Activated T-helper 1 cell treated with anti-CD3 and anti-CD28 coated beads, Interleukin-12 subunit alpha, Interleukin-12 subunit beta, Interleukin-2, Interleukin-4 antibody, amounts not matched to agents 30 ng/mL and 10 ng/mL and 1 ng/mL, durations not matched to agents 14 hours and 24 hours and 36 hours (primary cell): ENCODE results near the gene TOGARAM1. TPM values are rescaled to one million over a fixed set of nuclear protein-coding genes. Genes with fewer than 3 reads are reported as not detected.

ENCODE experiments used
- DNase-seq: peaks from one replicate; pipeline ENCODE4 v3.0.0; 2021; ENCODE audit warnings: low spot score
- H3K27ac Mint-ChIP-seq: one replicate; pipeline ENCODE4 v1.8.0; 2021; ENCODE audit warnings: mild to moderate bottlenecking, mixed read lengths
- H3K27me3 Mint-ChIP-seq: one replicate; pipeline ENCODE4 v1.8.0; 2022; ENCODE audit warnings: mild to moderate bottlenecking, moderate library complexity, mixed read lengths; ENCODE audit not compliant: insufficient read depth
- H3K36me3 Mint-ChIP-seq: one replicate; pipeline ENCODE4 v1.8.0; 2021; ENCODE audit warnings: low read depth, mixed read lengths
- H3K4me1 Mint-ChIP-seq: one replicate; pipeline ENCODE4 v1.8.0; 2021; ENCODE audit warnings: low read depth, mixed read lengths
- H3K4me3 Mint-ChIP-seq: one replicate; pipeline ENCODE4 v1.8.0; 2021; ENCODE audit warnings: mild to moderate bottlenecking, moderate library complexity, mixed read lengths
- H3K9me3 Mint-ChIP-seq: one replicate; pipeline ENCODE4 v1.8.0; 2021; ENCODE audit warnings: mixed read lengths
- intact Hi-C: fragments of 100-400 bp; cut with micrococcal nuclease; formaldehyde crosslinking; loops from one replicate; pipeline ENCODE4 v1.15.1; 2024
- total RNA-seq: library from RNA; stranded (reverse); gene quantifications from 2 replicates; pipeline ENCODE4 v1.2.3, GENCODE V29; 2022

Gene TOGARAM1
- total RNA-seq, 1 donor from 2014 or later, result 9.3 TPM

DNA sequence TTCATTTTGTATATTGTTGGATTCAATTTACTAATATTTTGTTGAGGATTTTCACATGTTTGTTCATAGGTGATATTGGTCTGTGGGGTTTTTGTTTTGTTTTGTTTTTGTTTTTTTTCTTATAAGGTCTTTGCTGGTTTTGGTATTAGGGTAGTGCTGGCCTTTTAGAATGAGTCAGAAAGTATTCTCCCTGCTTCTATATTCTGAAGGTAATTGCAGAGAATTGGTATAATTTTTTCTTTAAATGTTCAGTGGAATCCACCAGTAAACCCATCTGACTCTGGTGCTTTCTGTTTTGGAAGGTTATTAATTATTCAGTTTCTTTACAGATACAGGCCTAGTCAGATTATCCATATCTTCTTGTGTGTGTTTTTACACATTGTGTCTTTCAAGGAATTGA is 8.9 kb downstream of the TOGARAM1 start:
- H3K4me1 Mint-ChIP-seq, result peaks cover 71% of the 10 kb centered on the region
- intact Hi-C loops, result loop anchor here (1.0 kb wide), 1 partner anchor 8 kb away; no protein-coding TSS in a partner anchor
- DNase-seq, result no peak
- H3K36me3 Mint-ChIP-seq, result peaks cover 34% of the 10 kb centered on the region
- no peak overlapping the region for H3K27ac Mint-ChIP-seq
- no peak overlapping the region for H3K4me3 Mint-ChIP-seq
- peaks cover 14% of the 10 kb centered on the region for H3K9me3 Mint-ChIP-seq
- H3K27me3 Mint-ChIP-seq, result no peaks in the 10 kb centered on the region

- Mint-ChIP-seq H3K9me3 (peaks cover 14% of the 10 kb centered on the region), H3K27ac (no peak overlapping the region), H3K27me3 (no peaks in the 10 kb centered on the region), H3K4me1 (peaks cover 71% of the 10 kb centered on the region), H3K4me3 (no peak overlapping the region), H3K36me3 (peaks cover 37% of the 10 kb centered on the region)
- DNase-seq, result no peak
- intact Hi-C loops, result loop anchor here (1.0 kb wide), 1 partner anchor 8 kb away; no protein-coding TSS in a partner anchor
Measured at GRCh38 chr14:44971459-44971858, 9.5 kb downstream of the TOGARAM1 start.

- DNase-seq, result no peak
- peaks cover 26% of the 10 kb centered on the region for H3K4me1 Mint-ChIP-seq
- intact Hi-C loops, result no loop called here
- no peak overlapping the region for H3K4me3 Mint-ChIP-seq
- H3K36me3 Mint-ChIP-seq, result peaks cover 2% of the 10 kb centered on the region
- no peak overlapping the region for H3K27ac Mint-ChIP-seq
- no peaks in the 10 kb centered on the region for H3K27me3 Mint-ChIP-seq
- H3K9me3 Mint-ChIP-seq, result no peaks in the 10 kb centered on the region
Measured at GRCh38 chr14:44979273-44979672, 17.3 kb downstream of the TOGARAM1 start.

DNA sequence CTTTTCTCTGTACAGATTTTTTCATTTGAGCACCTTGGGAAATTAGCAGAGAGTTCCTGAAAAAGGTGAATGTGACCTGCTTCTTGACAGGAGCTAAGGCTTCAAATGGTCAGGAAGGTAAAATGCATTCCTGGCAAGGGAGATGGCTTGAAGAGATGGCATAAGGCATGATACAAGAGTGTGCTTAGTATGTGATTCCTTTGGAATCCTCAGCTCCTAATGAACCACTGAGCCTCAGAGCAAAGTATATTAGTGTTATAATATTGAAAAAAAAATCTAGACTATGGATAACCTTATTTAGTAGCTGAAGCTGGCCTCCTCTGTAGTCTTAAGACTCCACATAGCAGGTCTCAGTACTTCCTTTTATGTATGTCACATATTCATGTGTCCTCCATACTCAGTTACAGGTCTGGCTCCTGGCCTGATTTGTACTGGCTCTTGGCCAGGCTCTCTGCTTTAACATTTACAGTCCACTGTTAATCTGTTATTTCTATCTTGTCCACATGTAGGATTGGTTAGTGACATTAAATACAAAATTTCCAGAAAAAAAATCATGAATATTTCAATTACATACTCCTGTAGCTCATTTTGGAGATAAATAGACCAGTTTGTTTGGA is 17.9 kb downstream of the TOGARAM1 start:
- peaks cover 22% of the 10 kb centered on the region for H3K4me1 Mint-ChIP-seq
- no peak overlapping the region for H3K4me3 Mint-ChIP-seq
- no peaks in the 10 kb centered on the region for H3K9me3 Mint-ChIP-seq
- peaks cover 2% of the 10 kb centered on the region for H3K36me3 Mint-ChIP-seq
- intact Hi-C loops, result no loop called here
- DNase-seq, result no peak
- no peak overlapping the region for H3K27ac Mint-ChIP-seq
- H3K27me3 Mint-ChIP-seq, result no peaks in the 10 kb centered on the region

DNA sequence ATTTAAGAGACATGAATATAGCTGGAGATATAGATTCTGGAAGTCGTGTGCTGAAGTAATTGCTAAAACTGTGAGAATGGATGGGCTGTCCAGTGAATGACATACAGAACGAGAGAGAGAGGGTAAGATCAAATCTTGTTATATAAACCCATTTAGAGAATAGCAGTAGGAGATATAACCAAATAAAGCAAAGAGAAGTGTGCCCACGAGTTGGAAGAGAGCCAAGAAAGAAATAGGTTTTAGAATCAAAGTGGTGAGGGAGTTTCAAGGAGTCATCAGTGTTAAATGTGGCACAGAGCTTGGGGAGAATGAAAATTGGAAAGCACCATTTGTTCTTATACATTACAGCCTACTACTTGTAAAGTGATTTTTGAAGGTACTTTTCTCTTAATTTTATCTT is 19.2 kb downstream of the TOGARAM1 start:
- H3K4me3 Mint-ChIP-seq, result no peak overlapping the region
- H3K36me3 Mint-ChIP-seq, result peaks cover under 1% of the 10 kb centered on the region
- DNase-seq, result no peak
- H3K27ac Mint-ChIP-seq, result no peak overlapping the region
- peaks cover 22% of the 10 kb centered on the region for H3K4me1 Mint-ChIP-seq
- intact Hi-C loops, result no loop called here
- H3K27me3 Mint-ChIP-seq, result no peaks in the 10 kb centered on the region
- H3K9me3 Mint-ChIP-seq, result no peaks in the 10 kb centered on the region

DNA sequence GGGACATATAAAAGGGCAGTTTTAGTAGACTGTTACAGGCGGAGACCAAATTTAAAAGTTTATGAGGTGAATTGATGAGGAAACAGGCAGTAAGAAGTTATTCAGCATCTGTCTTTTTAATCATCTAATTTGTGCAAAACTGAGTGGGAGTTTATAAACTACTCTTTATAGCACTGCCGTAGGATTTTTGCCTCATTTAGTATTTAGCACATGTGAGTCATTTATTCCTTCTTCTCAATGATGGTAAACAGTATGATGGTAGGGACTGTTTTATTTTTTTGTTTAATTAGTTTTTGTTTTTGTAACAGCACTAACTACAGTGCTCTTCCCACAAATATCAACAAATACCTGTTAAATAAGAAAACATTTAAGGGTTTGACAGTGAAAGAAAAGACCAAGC is 20.6 kb downstream of the TOGARAM1 start:
- Mint-ChIP-seq H3K36me3 (no peaks in the 10 kb centered on the region), H3K4me1 (peaks cover 22% of the 10 kb centered on the region), H3K4me3 (no peak overlapping the region), H3K27ac (peak overlapping the region; percentile 47), H3K9me3 (no peaks in the 10 kb centered on the region), H3K27me3 (no peaks in the 10 kb centered on the region)
- DNase-seq, result no peak
- intact Hi-C loops, result loop anchor here (1.0 kb wide), 1 partner anchor 20 kb away; the partner anchor contains the start of gene TOGARAM1

DNA sequence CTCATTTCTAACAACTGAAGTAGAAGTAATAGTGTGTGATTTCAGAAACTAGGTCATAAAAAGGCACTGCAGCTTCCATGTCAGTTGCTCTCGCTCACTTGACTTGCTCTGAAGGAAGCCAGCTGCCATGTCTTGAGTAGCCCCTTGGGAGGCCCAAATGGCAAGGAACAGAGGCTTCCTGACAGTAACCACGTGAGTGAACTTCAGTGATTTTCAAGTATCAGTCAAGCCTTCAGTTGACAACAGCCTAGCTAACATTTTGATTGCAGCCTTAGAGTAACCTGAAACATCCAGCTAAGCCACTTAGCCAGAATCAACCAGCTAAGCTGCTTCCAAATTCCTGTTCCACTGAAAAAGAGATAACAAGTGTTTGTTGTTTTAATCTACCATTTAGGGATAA is 26.7 kb downstream of the TOGARAM1 start:
- Mint-ChIP-seq H3K4me3 (no peak overlapping the region), H3K9me3 (no peaks in the 10 kb centered on the region), H3K36me3 (peaks cover 1% of the 10 kb centered on the region), H3K4me1 (peaks cover 13% of the 10 kb centered on the region), H3K27me3 (no peaks in the 10 kb centered on the region), H3K27ac (no peak overlapping the region)
- intact Hi-C loops, result no loop called here
- no peak for DNase-seq

DNA sequence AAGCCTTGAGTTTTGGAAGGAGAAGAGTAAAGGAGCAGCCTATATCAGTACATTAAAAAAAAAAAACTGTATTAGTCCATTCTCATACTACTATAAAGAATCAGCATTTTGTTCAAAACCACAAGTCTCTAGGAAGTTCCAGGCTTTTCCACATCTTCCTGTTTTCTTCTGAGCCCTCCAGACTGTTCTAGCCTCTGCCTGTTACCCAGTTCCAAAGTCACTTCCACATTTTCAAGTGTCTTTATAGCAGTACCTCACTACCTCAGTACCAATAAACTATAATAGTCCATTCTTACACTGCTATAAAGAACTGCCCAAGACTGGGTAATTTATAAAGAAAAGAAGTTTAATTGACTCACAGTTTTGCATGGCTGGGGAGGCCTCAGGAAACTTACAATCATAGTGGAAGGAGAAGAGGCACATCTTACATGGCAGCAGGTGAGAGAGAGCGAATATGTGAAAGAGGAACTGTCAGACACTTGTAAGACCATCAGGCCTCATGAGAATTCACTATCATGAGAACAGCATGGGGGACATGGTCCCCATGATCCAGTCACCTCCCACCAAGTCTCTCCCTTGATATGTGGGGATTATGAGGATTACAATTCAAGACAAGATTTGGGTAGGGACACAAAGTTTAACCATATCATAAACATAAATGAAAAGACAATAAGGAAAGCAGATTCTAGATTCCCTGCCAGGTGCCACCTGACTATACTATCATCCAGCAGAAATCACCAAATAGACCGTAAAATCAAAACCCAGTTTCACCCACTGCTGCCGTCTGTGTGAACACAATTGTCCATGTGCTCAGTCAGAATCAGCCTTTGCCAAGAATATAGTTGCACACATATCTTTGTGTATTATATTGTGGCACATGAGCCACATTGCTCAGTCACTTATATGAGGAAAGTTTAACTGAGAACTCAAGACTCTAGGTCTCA is 27.8 kb downstream of the TOGARAM1 start:
- no peak overlapping the region for H3K27ac Mint-ChIP-seq
- no peak overlapping the region for H3K4me3 Mint-ChIP-seq
- intact Hi-C loops, result no loop called here
- peaks cover 1% of the 10 kb centered on the region for H3K36me3 Mint-ChIP-seq
- H3K27me3 Mint-ChIP-seq, result no peaks in the 10 kb centered on the region
- peaks cover 13% of the 10 kb centered on the region for H3K4me1 Mint-ChIP-seq
- no peak for DNase-seq
- no peaks in the 10 kb centered on the region for H3K9me3 Mint-ChIP-seq

DNA sequence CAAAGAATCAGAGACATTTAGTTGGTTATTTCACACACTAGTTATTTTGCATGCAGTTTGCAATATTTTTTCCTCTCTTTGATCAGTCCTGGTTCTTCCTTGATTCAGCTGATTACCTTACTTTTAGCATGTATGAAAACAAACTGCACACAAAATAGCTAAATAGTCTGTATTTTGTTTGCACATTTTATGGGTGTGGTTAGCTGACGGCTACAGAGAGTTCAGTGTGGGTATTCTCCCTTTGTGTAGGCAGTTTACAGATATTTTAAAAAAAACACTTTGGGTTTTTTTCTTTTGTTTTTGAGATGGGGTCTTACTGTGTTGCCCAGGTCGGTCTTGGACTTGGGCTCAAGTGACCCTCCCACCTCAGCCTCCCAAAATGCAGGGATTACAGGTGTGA is 28.5 kb downstream of the TOGARAM1 start:
- no peak overlapping the region for H3K4me3 Mint-ChIP-seq
- intact Hi-C loops, result no loop called here
- DNase-seq, result no peak
- peaks cover 13% of the 10 kb centered on the region for H3K4me1 Mint-ChIP-seq
- H3K27ac Mint-ChIP-seq, result no peak overlapping the region
- no peaks in the 10 kb centered on the region for H3K27me3 Mint-ChIP-seq
- no peaks in the 10 kb centered on the region for H3K9me3 Mint-ChIP-seq
- H3K36me3 Mint-ChIP-seq, result peaks cover 1% of the 10 kb centered on the region

DNA sequence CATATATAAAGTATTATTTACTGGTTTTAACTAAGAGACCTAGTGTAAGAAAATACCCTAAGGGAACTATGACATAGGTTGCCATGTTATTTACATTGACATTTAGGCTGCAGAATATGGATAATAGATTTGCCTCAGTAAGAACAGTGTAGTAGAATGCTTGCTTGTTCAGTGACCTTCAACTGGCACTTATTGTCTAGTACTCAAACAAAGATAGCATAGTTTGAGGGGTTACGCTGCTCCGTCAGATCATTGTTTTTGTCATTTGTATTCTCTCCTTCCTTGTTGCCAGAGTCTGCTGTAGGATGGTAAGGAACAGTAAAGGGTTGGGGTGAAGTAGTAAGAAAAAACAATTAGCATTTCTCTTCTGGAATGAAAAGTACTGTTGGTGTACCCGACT is 33.2 kb downstream of the TOGARAM1 start:
- intact Hi-C loops, result no loop called here
- Mint-ChIP-seq H3K4me1 (peaks cover 5% of the 10 kb centered on the region), H3K27me3 (no peaks in the 10 kb centered on the region), H3K27ac (no peak overlapping the region), H3K4me3 (no peak overlapping the region), H3K9me3 (no peaks in the 10 kb centered on the region), H3K36me3 (peaks cover 14% of the 10 kb centered on the region)
- no peak for DNase-seq

- Mint-ChIP-seq H3K9me3 (no peaks in the 10 kb centered on the region), H3K27ac (no peak overlapping the region), H3K27me3 (no peaks in the 10 kb centered on the region), H3K4me3 (no peak overlapping the region), H3K36me3 (peaks cover 18% of the 10 kb centered on the region), H3K4me1 (no peaks in the 10 kb centered on the region)
- intact Hi-C loops, result no loop called here
- no peak for DNase-seq
Measured at GRCh38 chr14:44995770-44996294, 33.8 kb downstream of the TOGARAM1 start.

DNA sequence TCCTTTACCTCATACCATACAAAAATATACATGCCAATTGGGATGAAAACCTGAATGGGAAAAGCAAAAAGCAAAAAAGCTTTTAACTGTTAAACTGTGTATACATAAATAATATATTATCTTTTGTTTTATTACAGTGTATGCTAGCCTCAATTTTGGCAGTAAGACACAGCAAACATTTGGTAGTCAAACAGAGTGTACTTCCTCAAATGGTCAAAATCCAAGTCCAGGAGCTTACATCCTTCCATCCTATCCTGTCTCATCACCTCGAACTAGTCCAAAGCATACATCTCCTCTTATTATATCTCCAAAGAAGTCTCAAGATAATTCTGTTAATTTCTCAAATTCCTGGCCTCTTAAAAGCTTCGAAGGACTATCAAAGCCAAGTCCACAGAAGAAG is 41.9 kb downstream of the TOGARAM1 start:
- Mint-ChIP-seq H3K27me3 (no peaks in the 10 kb centered on the region), H3K4me1 (no peaks in the 10 kb centered on the region), H3K36me3 (peaks cover 9% of the 10 kb centered on the region), H3K27ac (no peak overlapping the region), H3K4me3 (no peak overlapping the region), H3K9me3 (no peaks in the 10 kb centered on the region)
- intact Hi-C loops, result no loop called here
- no peak for DNase-seq

GRCh38 chr14:45015133-45015532 is 53.1 kb downstream of the TOGARAM1 start:
- H3K4me3 Mint-ChIP-seq, result no peak overlapping the region
- DNase-seq, result no peak
- H3K27me3 Mint-ChIP-seq, result no peaks in the 10 kb centered on the region
- H3K4me1 Mint-ChIP-seq, result no peaks in the 10 kb centered on the region
- no peak overlapping the region for H3K27ac Mint-ChIP-seq
- no peaks in the 10 kb centered on the region for H3K9me3 Mint-ChIP-seq
- intact Hi-C loops, result no loop called here
- H3K36me3 Mint-ChIP-seq, result peaks cover 9% of the 10 kb centered on the region
